Lung (tissue), 12 donors: ENCODE data around the gene MYH7. TPM values are rescaled to one million over a fixed set of nuclear protein-coding genes. Genes with fewer than 3 reads are reported as not detected.
"Not testable (repeated sequence)": the region's sequence is repeated elsewhere in the genome, so short reads cannot be mapped to it uniquely, and the experiment has no call there.

Experiments used
- ATAC-seq: fragments of 200-7000 bp; cut with Tn5 transposase; one replicate; pipeline ENCODE4 v1.9.1; 2020; ENCODE audit warnings: moderate number of reproducible peaks; ENCODE audit not compliant: insufficient read depth, low FRiP score
- DNase-seq, 3 donors: peaks; one replicate each; pipeline ENCODE4 v3.0.0-alpha.2; 2013 to 2017
- H3K27ac ChIP-seq, 2 donors: one replicate each; pipeline ENCODE4 v1.5.1; 2013; ENCODE audit warnings: mild to moderate bottlenecking in 2 of 2, moderate library complexity in 2 of 2, control low read depth in 1 of 2, inconsistent platforms in 1 of 2, low read depth in 1 of 2, low read length in 1 of 2
- H3K27me3 ChIP-seq, 3 donors: one replicate each; pipeline ENCODE4 v1.5.1; 2013; ENCODE audit warnings: low read length in 2 of 3; ENCODE audit not compliant: control insufficient read depth in 3 of 3, insufficient read depth in 3 of 3
- H3K36me3 ChIP-seq, 4 donors: one replicate each; pipeline ENCODE4 v1.5.1; 2013; ENCODE audit warnings: low read length in 4 of 4, mild to moderate bottlenecking in 1 of 4, moderate library complexity in 1 of 4; ENCODE audit not compliant: control insufficient read depth in 4 of 4, insufficient read depth in 4 of 4
- H3K4me1 ChIP-seq, 5 donors: one replicate each; pipeline ENCODE4 v1.5.1; 2013; ENCODE audit warnings: low read length in 5 of 5, mild to moderate bottlenecking in 2 of 5, moderate library complexity in 1 of 5; ENCODE audit not compliant: control insufficient read depth in 5 of 5, insufficient read depth in 5 of 5
- H3K4me3 ChIP-seq: one replicate; pipeline ENCODE4 v1.5.1; 2013; ENCODE audit warnings: mild to moderate bottlenecking, control low read depth, moderate library complexity
- H3K9ac ChIP-seq, 2 donors: one replicate each; pipeline ENCODE4 v1.5.1; 2013; ENCODE audit warnings: low read length in 2 of 2, control low read depth in 1 of 2; ENCODE audit not compliant: insufficient read depth in 1 of 2
- H3K9me3 ChIP-seq, 4 donors: one replicate each; pipeline ENCODE4 v1.5.1; 2013; ENCODE audit warnings: low read length in 3 of 4, mild to moderate bottlenecking in 1 of 4, moderate library complexity in 1 of 4; ENCODE audit not compliant: control insufficient read depth in 4 of 4, insufficient read depth in 3 of 4
- CTCF ChIP-seq: IDR thresholded peaks from 2 replicates; pipeline ENCODE4 v1.5.1; 2012; ENCODE audit warnings: mild to moderate bottlenecking; ENCODE audit errors: control extremely low read depth, extremely low read depth
- WGBS, 2 donors: extraction: QIAGEN DNeasy Blood & Tissue Kit; methylation state at CpG; one replicate each; pipeline ENCODE4 v1.1.7; 2013; 5-methylcytosine and 5-hydroxymethylcytosine counted together
- polyA plus RNA-seq, 2 donors: library from polyadenylated mRNA; stranded (reverse); fragments of 200-250 nt; gene quantifications; one replicate each; pipeline ENCODE4 v1.2.1, GENCODE V29; 2013
- total RNA-seq, 2 donors: library from RNA; depleted of rRNA in 1 of 2; stranded (reverse); fragments of >200 nt in 1 of 2; gene quantifications; one replicate each; pipeline ENCODE4 v1.2.1, GENCODE V29; 2014 to 2021
- donor health status: control.
- donor health status: control.
- donor health status: Bipolar disorder and iron deficiency.
- donor health status: healthy.
- donor health status: DM: yes; HTN: yes; CAD: no.

The MYH7 gene
- total and polyA plus RNA-seq, 4 donors: 0.02 to 0.19 (median 0.09) TPM; not detected in 1

DNA sequence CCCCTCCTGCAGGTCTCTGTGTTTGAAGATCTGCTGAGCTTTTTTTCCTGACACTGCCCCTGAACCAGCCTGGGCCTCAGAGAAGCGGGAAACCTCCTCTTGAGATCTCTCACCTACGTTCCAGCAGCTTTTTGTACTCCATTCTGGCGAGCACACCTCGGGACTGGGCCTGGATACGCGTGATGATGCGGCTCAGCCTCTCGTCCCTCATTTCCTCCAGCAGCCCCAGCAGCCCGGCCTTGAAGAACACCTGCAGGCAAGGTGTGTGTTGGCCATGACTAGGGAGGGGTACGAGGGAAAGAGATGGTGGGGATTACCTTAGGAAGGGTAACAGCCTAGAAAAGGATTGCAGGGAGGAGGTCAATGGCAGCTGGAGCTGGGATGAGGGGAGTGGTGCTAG is 10.3 kb downstream of the MYH7 start:
- Histone ChIP-seq H3K27ac (peak overlapping the region in 1 of 2 donors; percentile 38), H3K4me3 (no peak overlapping the region), H3K36me3 (no peaks in the 10 kb centered on the region), H3K9ac (no peak overlapping the region), H3K27me3 (peaks cover 0 to 3% (median 0%) of the 10 kb centered on the region in 3 donors), H3K9me3 (peaks cover 0 to 2% (median 0%) of the 10 kb centered on the region in 4 donors), H3K4me1 (no peaks in the 10 kb centered on the region)
- no peak for TF ChIP-seq CTCF
- DNase-seq (no peak), ATAC-seq (no peak)
- 75 to 86% methylated on average over 10 of the region's 10 CpGs for WGBS, 2 donors

- Histone ChIP-seq H3K27ac (peak overlapping the region in 1 of 2 donors; percentile 64), H3K9me3 (peaks cover 0 to 2% (median 0%) of the 10 kb centered on the region in 4 donors), H3K27me3 (peaks cover 0 to 3% (median 0%) of the 10 kb centered on the region in 3 donors), H3K36me3 (no peaks in the 10 kb centered on the region), H3K4me3 (no peak overlapping the region), H3K9ac (no peak overlapping the region), H3K4me1 (no peaks in the 10 kb centered on the region)
- ATAC-seq: no peak
- no peak for DNase-seq
- 87 to 91% methylated on average over 6 of the region's 6 CpGs for WGBS, 2 donors
- TF ChIP-seq CTCF: no peak
These were observed 11.8 kb downstream of the MYH7 start for GRCh38 chr14:23423657-23424056.

GRCh38 chr14:23421594-23421993 is 13.9 kb downstream of the MYH7 start:
- Histone ChIP-seq H3K27me3 (no peaks in the 10 kb centered on the region), H3K4me1 (no peaks in the 10 kb centered on the region), H3K4me3 (no peak overlapping the region), H3K27ac (peak overlapping the region in 1 of 2 donors; percentile 65), H3K9ac (no peak overlapping the region), H3K9me3 (no peaks in the 10 kb centered on the region), H3K36me3 (no peaks in the 10 kb centered on the region)
- ATAC-seq (no peak), DNase-seq (no peak)
- TF ChIP-seq CTCF: no peak

DNA sequence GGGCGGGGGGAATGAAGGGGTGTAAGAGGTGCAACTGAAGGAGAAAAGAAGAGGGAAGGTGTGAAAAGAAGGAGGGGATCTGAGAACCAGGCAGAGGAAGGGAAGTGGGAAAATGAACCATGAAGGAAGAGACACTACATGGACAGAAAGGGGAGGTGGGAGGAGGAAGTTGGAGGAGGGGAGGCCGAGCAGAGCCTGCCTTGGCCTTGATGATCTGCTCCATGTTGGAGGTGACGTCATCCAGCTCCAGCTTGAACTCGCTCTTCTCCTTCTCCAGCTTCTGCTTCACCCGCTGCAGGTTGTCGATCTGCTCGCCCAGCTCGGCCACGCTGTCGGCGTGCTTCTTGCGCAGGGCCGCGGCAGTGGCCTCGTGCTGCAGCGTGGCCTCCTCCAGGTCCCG is 15.8 kb downstream of the MYH7 start:
- H3K9ac ChIP-seq, H3K27me3 ChIP-seq, DNase-seq, H3K9me3 ChIP-seq, H3K4me3 ChIP-seq, ATAC-seq, H3K4me1 ChIP-seq, H3K36me3 ChIP-seq: not testable (repeated sequence)
- H3K27ac ChIP-seq: peak overlapping the region in 1 of 2 donors; percentile 76
- 60 to 64% methylated on average over 2 to 3 of the region's 17 CpGs for WGBS, 2 donors
